ENCODE results near the gene ITGB4.

DNA sequence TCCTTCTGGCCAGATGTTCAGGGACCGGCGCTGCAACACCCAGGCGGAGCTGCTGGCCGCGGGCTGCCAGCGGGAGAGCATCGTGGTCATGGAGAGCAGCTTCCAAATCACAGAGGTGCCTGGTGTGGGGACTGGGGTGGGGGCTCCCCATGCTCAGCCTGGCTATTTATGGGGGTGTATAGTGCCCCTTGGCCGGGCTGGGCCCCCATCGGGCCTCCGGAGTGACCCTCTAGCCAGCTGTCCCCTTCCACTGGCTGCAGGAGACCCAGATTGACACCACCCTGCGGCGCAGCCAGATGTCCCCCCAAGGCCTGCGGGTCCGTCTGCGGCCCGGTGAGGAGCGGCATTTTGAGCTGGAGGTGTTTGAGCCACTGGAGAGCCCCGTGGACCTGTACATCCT lies 6.1 kb downstream of the ITGB4 start:
- no peak for TF ChIP-seq EP300 (IDR thresholded peaks at IDR 0.05)
- TF ChIP-seq POLR2AphosphoS5 (IDR thresholded peaks at IDR 0.05): no peak
- no peak for TF ChIP-seq POLR2A (IDR thresholded peaks at IDR 0.05)

All from gastroesophageal sphincter (tissue), 2 donors.